ENCODE measurements around the gene MORN2. TPM values are rescaled to one million over a fixed set of nuclear protein-coding genes. Genes with fewer than 3 reads are reported as not detected.
"Not testable (repeated sequence)": the region's sequence is repeated elsewhere in the genome, so short reads cannot be mapped to it uniquely, and the experiment has no call there.

The MORN2 gene
- total and polyA plus RNA-seq, 2 of the 4 experiments (the other 2 are of a cell fraction), result 13.1 to 16.5 TPM

- dilution Hi-C loops (cut with HindIII; ENCODE audit: low sequenced_read_pairs, unreplicated experiment); H3K56ac ChIP-seq (ENCODE audit: extremely low read depth, insufficient read depth, low read length); H3K27me3 ChIP-seq (ENCODE audit: control insufficient read depth, insufficient read depth, low read length); H3K9ac ChIP-seq (ENCODE audit: low read depth, low read length); H3K4me1 ChIP-seq (ENCODE audit: control insufficient read depth, insufficient read depth, low read length); H3K79me1 ChIP-seq (ENCODE audit: low read depth in 1 of 2, low read length in 2 of 2); H2AFZ ChIP-seq (replicated peaks; ENCODE audit: low read length, poor library complexity); H3K9me1 ChIP-seq (ENCODE audit: insufficient read depth, low read length); H2BK15ac ChIP-seq (ENCODE audit: low read depth, low read length); H2AK5ac ChIP-seq (ENCODE audit: low read depth, low read length); in situ Hi-C loops (cut with MboI; ENCODE audit: low sequenced_read_pairs); H3K4me3 ChIP-seq (ENCODE audit: insufficient read depth, low read depth, low read length); H3K9me3 ChIP-seq (ENCODE audit: control insufficient read depth, insufficient read depth, low read length); H4K20me1 ChIP-seq (ENCODE audit: insufficient read depth, low read length); intact Hi-C loops (cut with micrococcal nuclease); BruUV-seq (replicated peaks); H2AK9ac ChIP-seq (replicated peaks; ENCODE audit: low read depth, low read length, poor library complexity): not testable (repeated sequence)
- Histone ChIP-seq H2BK120ac (ENCODE audit: low read depth, low read length) (peak overlapping the region; percentile 59), H3K23ac (ENCODE audit: low read depth, low read length) (peak overlapping the region; percentile 74), H3K18ac (ENCODE audit: low read depth, low read length) (peak overlapping the region; percentile 97), H4K8ac (ENCODE audit: low read depth in 2 of 2, low read length in 2 of 2) (peak overlapping the region in 1 of 2 experiments; percentile 92; a peak in 2 of 4 replicates), H3K4ac (ENCODE audit: low read depth, low read length) (peak overlapping the region; percentile 54; the same call in 1 of the 2 replicates), H3K27ac (ENCODE audit: insufficient read depth, low read length) (peak overlapping the region; percentile 80; the same call in 1 of the 2 replicates), H3K14ac (replicated peaks; ENCODE audit: low read depth, low read length) (0 out of 2 replicates have a peak overlapping the region, but pooled peaks have one; percentile 68), H3K36me3 (ENCODE audit: control insufficient read depth, insufficient read depth, low read length) (peaks cover 14% of the 10 kb centered on the region), H4K91ac (ENCODE audit: insufficient read depth, low read depth, low read length) (peak overlapping the region; percentile 32; the same call in 1 of the 2 replicates), H2BK5ac (ENCODE audit: low read depth, low read length, poor library complexity, severe bottlenecking) (peak overlapping the region; percentile 95), H4K5ac (ENCODE audit: low read depth, low read length) (peak overlapping the region; percentile 84), H2BK20ac (ENCODE audit: low read depth, low read length) (peak overlapping the region; percentile 51), H3K4me2 (ENCODE audit: low read depth, low read length) (peak overlapping the region; percentile 79; the same call in 1 of the 2 replicates)
- ChIA-PET POLR2A (ENCODE audit: unreplicated experiment) (interaction anchor here (0.6 kb wide), 1 partner anchor 76 kb away, joined by 3 read pairs; the partner anchor contains the start of gene SRSF7), CTCF (interaction anchor here (0.6 to 1.5 kb wide), 2 partner anchors 11 to 741 kb away, joined by 3 to 4 read pairs; no protein-coding TSS in a partner anchor)
- TF ChIP-seq MAFK (IDR thresholded peaks at IDR 0.05; ENCODE audit: low read depth, low read length) (peak; percentile 89), NFE2L2 (IDR thresholded peaks at IDR 0.05; ENCODE audit: low read depth, low read length) (peak; percentile 99)
- ATAC-seq (ENCODE audit: low read depth) (peak; percentile 90), DNase-seq (peak; percentile 82)
- no CpG with 5 or more reads among the region's 10 CpGs for WGBS, 2 experiments (ENCODE audit: extremely low coverage in 2 of 2, insufficient read length in 1 of 2)
Observed at GRCh38 chr2:38827539-38828145, 48.1 kb upstream of the MORN2 start.

Measured in IMR-90 (cell line).